ENCODE data around the gene RNF103. TPM values are rescaled to one million over a fixed set of nuclear protein-coding genes. Genes with fewer than 3 reads are reported as not detected.

The RNF103 gene
- total RNA-seq, 1 experiment from 2014 or later, result 16.1 TPM

- DNase-seq (ENCODE audit: low read depth, low spot score), result no peak
- Histone ChIP-seq H4K20me1 (ENCODE audit: insufficient read depth) (no peaks in the 10 kb centered on the region), H3K9me2 (ENCODE audit: insufficient read depth) (no peaks in the 10 kb centered on the region), H3K27me3 (ENCODE audit: insufficient read depth, low read length) (no peaks in the 10 kb centered on the region), H3K79me2 (ENCODE audit: insufficient read depth, low read length) (no peaks in the 10 kb centered on the region), H3K4me1 (ENCODE audit: control insufficient read depth in 1 of 2, insufficient read depth in 2 of 2, low read length in 2 of 2) (no peaks in the 10 kb centered on the region), H3K4me2 (ENCODE audit: low read length) (no peak overlapping the region), H2AFZ (ENCODE audit: low read depth, low read length, poor library complexity, severe bottlenecking) (no peak overlapping the region), H3K9me3 (ENCODE audit: control insufficient read depth in 1 of 2, insufficient read depth in 1 of 2, low read depth in 1 of 2, low read length in 2 of 2) (no peaks in the 10 kb centered on the region), H3K9ac (ENCODE audit: low read length) (no peak overlapping the region), H3K27ac (ENCODE audit: low read depth, low read length) (no peak overlapping the region), H3K4me3 (replicated peaks in 1 of 2; ENCODE audit: low read depth in 1 of 2, low read length in 2 of 2) (no peak overlapping the region), H3K36me3 (ENCODE audit: control insufficient read depth in 1 of 2, insufficient read depth in 2 of 2, low read length in 2 of 2) (peaks cover 2 to 10% of the 10 kb centered on the region in 2 experiments)
- TF ChIP-seq ZBTB33 (IDR thresholded peaks at IDR 0.05; ENCODE audit: extremely low read depth, insufficient replicate concordance, low read length) (no peak), SRF (IDR thresholded peaks at IDR 0.05; ENCODE audit: low read depth) (no peak), EZH2 (IDR thresholded peaks at IDR 0.05) (no peak), CTCF (IDR thresholded peaks at IDR 0.05 in 2 of 3, conservative IDR thresholded peaks at IDR 0.05 in 1 of 3; ENCODE audit: borderline replicate concordance in 1 of 3, insufficient read depth in 1 of 3, low read depth in 2 of 3, low read length in 2 of 3) (no peak), MAX (IDR thresholded peaks at IDR 0.05) (no peak), EGR1 (IDR thresholded peaks at IDR 0.05; ENCODE audit: low read depth) (no peak), RAD21 (IDR thresholded peaks at IDR 0.05; ENCODE audit: low read depth) (no peak), EZH2phosphoT487 (IDR thresholded peaks at IDR 0.05; ENCODE audit: borderline replicate concordance) (no peak), ZNF274 (IDR thresholded peaks at IDR 0.05; ENCODE audit: low read depth, low read length) (no peak), POLR2A (IDR thresholded peaks at IDR 0.05; ENCODE audit: borderline replicate concordance, extremely low read depth, insufficient read depth, insufficient read length) (no peak), POLR2AphosphoS5 (IDR thresholded peaks at IDR 0.05; ENCODE audit: low read depth, low read length) (no peak), ELF1 (IDR thresholded peaks at IDR 0.05; ENCODE audit: borderline replicate concordance, low read depth) (no peak), TCF7L2 (IDR thresholded peaks at IDR 0.05; ENCODE audit: borderline replicate concordance, extremely low read depth, insufficient read depth, insufficient read length) (no peak), SP1 (IDR thresholded peaks at IDR 0.05; ENCODE audit: low read depth) (no peak), ATF3 (IDR thresholded peaks at IDR 0.05) (no peak), ZFX (IDR thresholded peaks at IDR 0.05) (no peak), JUND (IDR thresholded peaks at IDR 0.05) (no peak), CBX3 (IDR thresholded peaks at IDR 0.05; ENCODE audit: low read depth) (no peak), SIN3A (IDR thresholded peaks at IDR 0.05; ENCODE audit: low read depth) (no peak)
- TF ChIP-seq, protein P1, sequence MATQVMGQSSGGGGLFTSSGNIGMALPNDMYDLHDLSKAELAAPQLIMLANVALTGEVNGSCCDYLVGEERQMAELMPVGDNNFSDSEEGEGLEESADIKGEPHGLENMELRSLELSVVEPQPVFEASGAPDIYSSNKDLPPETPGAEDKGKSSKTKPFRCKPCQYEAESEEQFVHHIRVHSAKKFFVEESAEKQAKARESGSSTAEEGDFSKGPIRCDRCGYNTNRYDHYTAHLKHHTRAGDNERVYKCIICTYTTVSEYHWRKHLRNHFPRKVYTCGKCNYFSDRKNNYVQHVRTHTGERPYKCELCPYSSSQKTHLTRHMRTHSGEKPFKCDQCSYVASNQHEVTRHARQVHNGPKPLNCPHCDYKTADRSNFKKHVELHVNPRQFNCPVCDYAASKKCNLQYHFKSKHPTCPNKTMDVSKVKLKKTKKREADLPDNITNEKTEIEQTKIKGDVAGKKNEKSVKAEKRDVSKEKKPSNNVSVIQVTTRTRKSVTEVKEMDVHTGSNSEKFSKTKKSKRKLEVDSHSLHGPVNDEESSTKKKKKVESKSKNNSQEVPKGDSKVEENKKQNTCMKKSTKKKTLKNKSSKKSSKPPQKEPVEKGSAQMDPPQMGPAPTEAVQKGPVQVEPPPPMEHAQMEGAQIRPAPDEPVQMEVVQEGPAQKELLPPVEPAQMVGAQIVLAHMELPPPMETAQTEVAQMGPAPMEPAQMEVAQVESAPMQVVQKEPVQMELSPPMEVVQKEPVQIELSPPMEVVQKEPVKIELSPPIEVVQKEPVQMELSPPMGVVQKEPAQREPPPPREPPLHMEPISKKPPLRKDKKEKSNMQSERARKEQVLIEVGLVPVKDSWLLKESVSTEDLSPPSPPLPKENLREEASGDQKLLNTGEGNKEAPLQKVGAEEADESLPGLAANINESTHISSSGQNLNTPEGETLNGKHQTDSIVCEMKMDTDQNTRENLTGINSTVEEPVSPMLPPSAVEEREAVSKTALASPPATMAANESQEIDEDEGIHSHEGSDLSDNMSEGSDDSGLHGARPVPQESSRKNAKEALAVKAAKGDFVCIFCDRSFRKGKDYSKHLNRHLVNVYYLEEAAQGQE (IDR thresholded peaks at IDR 0.05; ENCODE audit: low read depth), result no peak
- no peak for ATAC-seq
- BruUV-seq (replicated peaks), result no TSS peak
- RAD21 ChIA-PET (ENCODE audit: low non-redundant PET in 1 of 2, low total read pairs in 2 of 2, uncharacterized antibody in 2 of 2, unreplicated experiment in 2 of 2), result no interaction called here
- CTCF ChIA-PET, result no interaction called here
- POLR2A ChIA-PET, result no interaction called here
- intact Hi-C loops (cut with micrococcal nuclease), result no loop called here
Measured at GRCh38 chr2:86603905-86604304, 19.8 kb downstream of the RNF103 start.
